Thoracic aorta (tissue), 2 donors: Measurements from ENCODE around the gene ABHD2. TPM values are rescaled to one million over a fixed set of nuclear protein-coding genes. Genes with fewer than 3 reads are reported as not detected.

ENCODE experiments used
- ATAC-seq: fragments of 150-250 bp; one replicate; pipeline ENCODE4 v1.8.0; 2017; ENCODE audit warnings: low read depth; ENCODE audit not compliant: insufficient number of reproducible peaks, low FRiP score
- DNase-seq: peaks from one replicate; pipeline ENCODE4 v3.0.0-alpha.2; 2020; ENCODE audit warnings: low spot score
- H3K27ac ChIP-seq, 2 donors: fragments of 200-600 bp; sonication (generic); 1 replicate in 1 of 2; 2 replicates in 1 of 2; pipeline ENCODE4 v1.5.1; 2016; ENCODE audit warnings: mild to moderate bottlenecking in 2 of 2, moderate library complexity in 2 of 2
- H3K27me3 ChIP-seq: fragments of 200-600 bp; sonication (generic); replicated peaks from 2 replicates; pipeline ENCODE4 v1.6.0; 2016; ENCODE audit warnings: mild to moderate bottlenecking; ENCODE audit not compliant: insufficient read depth
- H3K36me3 ChIP-seq: fragments of 200-600 bp; sonication (generic); one replicate; pipeline ENCODE4 v1.5.1; 2016
- H3K4me1 ChIP-seq, 2 donors: fragments of 200-600 bp; sonication (generic); 1 replicate in 1 of 2; 2 replicates in 1 of 2; pipeline versions ENCODE4 v1.5.1 to v1.6.0; 2016; ENCODE audit warnings: low read depth in 2 of 2, mild to moderate bottlenecking in 1 of 2; ENCODE audit not compliant: control insufficient read depth in 1 of 2
- H3K4me3 ChIP-seq: fragments of 200-600 bp; sonication (generic); 2 replicates; pipeline ENCODE4 v1.5.1; 2016; ENCODE audit warnings: mild to moderate bottlenecking
- H3K9me3 ChIP-seq: fragments of 200-600 bp; sonication (generic); 2 replicates; pipeline ENCODE4 v1.5.1; 2016
- CTCF ChIP-seq: fragments of 200-600 bp; sonication (generic); IDR thresholded peaks from one replicate; pipeline ENCODE4 v1.5.1; 2019; ENCODE audit warnings: antibody characterized with exemption
- total RNA-seq, 2 donors: library from RNA; depleted of rRNA; stranded (reverse); fragments of >200 nt; gene quantifications; one replicate each; pipeline versions ENCODE4 v1.1.0 to v1.2.3, GENCODE V29; 2016

The ABHD2 gene
- total RNA-seq, 2 donors from 2014 or later = 177 to 283 TPM

GRCh38 chr15:89184886-89185526, 96.8 kb downstream of the ABHD2 start:
- Histone ChIP-seq H3K4me3 (no peak overlapping the region), H3K9me3 (no peaks in the 10 kb centered on the region), H3K27me3 (no peaks in the 10 kb centered on the region), H3K36me3 (peaks cover 45% of the 10 kb centered on the region), H3K4me1 (no peaks in the 10 kb centered on the region), H3K27ac (no peak overlapping the region)
- ATAC-seq (no peak), DNase-seq (no peak)
- no peak for TF ChIP-seq CTCF

DNA sequence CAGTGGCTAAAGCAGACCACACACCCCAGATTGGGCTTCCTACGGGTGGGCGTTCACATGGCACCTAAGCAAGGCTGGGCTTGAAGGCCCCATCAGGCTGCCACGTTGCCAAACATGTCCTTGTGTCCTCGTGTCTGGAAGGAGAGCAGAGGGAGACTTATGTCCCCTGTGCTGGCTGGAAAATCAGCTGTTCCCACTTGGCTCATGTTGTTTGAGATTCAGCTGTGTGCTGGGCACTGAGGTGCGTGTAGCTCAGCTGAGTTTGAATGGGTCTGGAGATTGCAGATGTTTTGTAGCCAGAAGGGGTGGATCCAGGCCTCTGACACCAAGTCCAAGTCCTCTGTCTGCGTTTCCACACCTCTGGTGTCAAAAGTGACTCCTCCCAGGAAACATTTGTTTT, 98.5 kb downstream of the ABHD2 start:
- ATAC-seq = no peak
- no peak for DNase-seq
- no peaks in the 10 kb centered on the region for H3K9me3 ChIP-seq
- no peak for TF ChIP-seq CTCF
- H3K4me1 ChIP-seq = no peaks in the 10 kb centered on the region
- H3K27me3 ChIP-seq = no peaks in the 10 kb centered on the region
- H3K27ac ChIP-seq = no peak overlapping the region
- H3K36me3 ChIP-seq = peaks cover 51% of the 10 kb centered on the region
- H3K4me3 ChIP-seq = no peak overlapping the region

DNA sequence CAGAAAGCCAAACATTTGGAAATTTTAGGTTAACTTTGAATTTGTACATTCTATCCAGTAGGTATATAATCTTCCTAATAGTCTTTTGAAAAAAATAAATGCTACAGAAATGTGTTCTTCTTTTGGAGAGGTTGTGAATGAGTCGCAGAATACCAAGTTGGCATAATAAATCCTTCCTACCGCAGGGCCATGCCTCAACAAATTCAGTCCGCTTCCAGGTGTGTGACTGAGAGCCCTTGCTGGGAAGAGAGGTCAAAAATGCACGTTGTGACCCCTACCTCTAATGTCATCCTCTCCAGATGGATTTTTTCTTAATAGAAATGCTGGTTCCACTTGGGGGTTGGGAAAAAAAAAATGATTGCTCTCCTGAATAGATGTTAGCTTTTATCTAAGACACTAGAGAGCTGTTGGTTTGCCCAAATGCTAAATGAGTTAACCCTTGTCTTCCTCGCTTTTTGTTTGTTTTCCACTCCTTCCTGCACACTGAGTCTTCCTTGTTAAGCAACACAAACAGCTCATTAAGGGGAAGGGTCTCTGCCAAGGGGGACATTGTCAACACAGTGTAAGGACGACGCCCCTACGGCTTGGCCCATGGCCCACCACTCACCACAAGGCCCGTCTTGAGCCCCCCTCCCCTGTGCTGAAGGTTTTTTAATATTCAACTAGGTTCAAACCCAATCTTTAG, 99.2 kb downstream of the ABHD2 start:
- DNase-seq (no peak), ATAC-seq (no peak)
- Histone ChIP-seq H3K36me3 (peaks cover 58% of the 10 kb centered on the region), H3K9me3 (no peaks in the 10 kb centered on the region), H3K4me1 (no peaks in the 10 kb centered on the region), H3K27ac (no peak overlapping the region), H3K4me3 (no peak overlapping the region), H3K27me3 (no peaks in the 10 kb centered on the region)
- TF ChIP-seq CTCF = no peak

DNA sequence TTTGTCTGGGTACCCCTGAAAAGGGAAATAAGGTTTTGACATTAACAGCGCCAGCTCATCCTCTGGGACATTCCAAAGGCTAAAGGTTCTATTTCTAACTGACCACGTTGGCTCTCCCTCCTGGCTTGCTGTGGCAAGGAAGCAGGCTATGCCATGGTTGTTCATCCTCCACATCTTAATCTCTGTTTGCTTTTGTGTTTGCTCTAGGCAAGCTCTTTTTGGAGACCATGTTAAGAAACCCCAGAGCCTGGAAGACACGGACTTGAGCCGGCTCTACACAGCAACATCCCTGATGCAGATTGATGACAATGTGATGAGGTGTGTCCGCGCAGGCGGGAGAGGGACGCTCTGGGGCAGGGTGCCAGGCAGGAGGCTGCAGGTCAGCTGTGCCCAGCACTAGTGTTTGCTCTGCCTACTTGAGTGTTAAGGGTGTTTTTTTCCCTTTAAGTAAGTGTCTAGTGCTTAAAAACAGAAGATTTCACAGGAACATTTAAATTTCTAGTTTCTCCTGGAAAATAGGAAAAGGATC, 99.8 kb downstream of the ABHD2 start:
- DNase-seq = no peak
- Histone ChIP-seq H3K36me3 (peaks cover 64% of the 10 kb centered on the region), H3K9me3 (no peaks in the 10 kb centered on the region), H3K4me3 (no peak overlapping the region), H3K27ac (no peak overlapping the region), H3K4me1 (no peaks in the 10 kb centered on the region), H3K27me3 (no peaks in the 10 kb centered on the region)
- TF ChIP-seq CTCF = no peak
- no peak for ATAC-seq

DNA sequence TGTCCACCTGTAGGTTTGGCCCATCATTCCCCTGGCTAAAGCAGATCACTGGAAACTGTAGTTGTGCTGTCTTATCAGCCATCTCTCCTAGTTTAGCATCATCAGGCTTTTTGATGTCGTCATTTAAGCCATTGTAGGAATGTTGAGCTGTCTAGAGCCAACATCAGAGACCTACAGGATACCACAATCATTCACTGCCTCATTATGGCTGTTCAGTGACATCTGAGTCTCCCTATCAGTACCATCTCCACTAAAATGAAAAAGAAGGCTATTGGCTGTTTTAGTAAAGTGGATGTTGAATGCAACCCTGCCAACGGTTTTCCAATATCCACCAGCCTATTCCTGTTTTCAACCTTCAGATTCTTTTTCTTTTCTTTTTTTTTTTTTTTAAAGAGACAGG, 103.9 kb downstream of the ABHD2 start:
- no peaks in the 10 kb centered on the region for H3K27me3 ChIP-seq
- H3K36me3 ChIP-seq = peaks cover 71% of the 10 kb centered on the region
- TF ChIP-seq CTCF = no peak
- no peaks in the 10 kb centered on the region for H3K9me3 ChIP-seq
- peaks cover 4 to 21% of the 10 kb centered on the region in 2 donors for H3K4me1 ChIP-seq
- ATAC-seq (no peak), DNase-seq (no peak)
- no peak overlapping the region for H3K4me3 ChIP-seq
- no peak overlapping the region for H3K27ac ChIP-seq
